ENCODE results near the gene DSCAML1. TPM values are rescaled to one million over a fixed set of nuclear protein-coding genes. Genes with fewer than 3 reads are reported as not detected.

DSCAML1 gene
- total and polyA plus RNA-seq, 7 donors: 0.04 to 0.52 (median 0.06) TPM

DNA sequence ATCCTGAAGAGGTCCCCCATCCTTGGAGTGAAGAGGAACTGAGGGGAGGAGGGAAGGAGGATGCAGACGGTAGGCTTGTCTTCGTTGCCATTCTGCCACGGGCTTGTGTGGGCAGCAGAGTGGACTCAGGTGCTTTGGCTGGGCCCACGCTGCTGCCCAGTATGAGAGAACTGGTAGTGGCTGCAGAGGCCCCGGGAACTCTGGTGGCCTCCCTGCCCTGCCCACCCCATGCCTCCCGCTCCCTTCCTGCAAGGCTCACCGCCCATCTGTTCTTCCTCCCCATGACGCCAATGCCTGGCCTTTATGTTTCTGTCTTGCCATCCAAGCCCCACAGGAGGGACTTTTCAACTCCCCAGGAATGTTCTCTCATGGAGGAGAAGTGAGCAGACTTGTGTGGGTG is 157.4 kb downstream of the DSCAML1 start:
- Histone ChIP-seq H3K27ac (no peak overlapping the region), H3K36me3 (ENCODE audit: insufficient read depth in 1 of 2, low read depth in 1 of 2) (no peaks in the 10 kb centered on the region), H3K27me3 (ENCODE audit: insufficient read depth in 3 of 3, low read length in 2 of 3) (peaks cover 0 to 16% (median 5%) of the 10 kb centered on the region in 3 donors), H3K9me3 (no peaks in the 10 kb centered on the region), H3K4me1 (no peaks in the 10 kb centered on the region), H3K4me3 (no peak overlapping the region)
- TF ChIP-seq, protein P1, sequence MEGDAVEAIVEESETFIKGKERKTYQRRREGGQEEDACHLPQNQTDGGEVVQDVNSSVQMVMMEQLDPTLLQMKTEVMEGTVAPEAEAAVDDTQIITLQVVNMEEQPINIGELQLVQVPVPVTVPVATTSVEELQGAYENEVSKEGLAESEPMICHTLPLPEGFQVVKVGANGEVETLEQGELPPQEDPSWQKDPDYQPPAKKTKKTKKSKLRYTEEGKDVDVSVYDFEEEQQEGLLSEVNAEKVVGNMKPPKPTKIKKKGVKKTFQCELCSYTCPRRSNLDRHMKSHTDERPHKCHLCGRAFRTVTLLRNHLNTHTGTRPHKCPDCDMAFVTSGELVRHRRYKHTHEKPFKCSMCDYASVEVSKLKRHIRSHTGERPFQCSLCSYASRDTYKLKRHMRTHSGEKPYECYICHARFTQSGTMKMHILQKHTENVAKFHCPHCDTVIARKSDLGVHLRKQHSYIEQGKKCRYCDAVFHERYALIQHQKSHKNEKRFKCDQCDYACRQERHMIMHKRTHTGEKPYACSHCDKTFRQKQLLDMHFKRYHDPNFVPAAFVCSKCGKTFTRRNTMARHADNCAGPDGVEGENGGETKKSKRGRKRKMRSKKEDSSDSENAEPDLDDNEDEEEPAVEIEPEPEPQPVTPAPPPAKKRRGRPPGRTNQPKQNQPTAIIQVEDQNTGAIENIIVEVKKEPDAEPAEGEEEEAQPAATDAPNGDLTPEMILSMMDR (IDR thresholded peaks at IDR 0.05): no peak
- intact Hi-C loops (cut with DNase I): no loop called here
- WGBS, 3 donors: 71 to 81% (median 77%) methylated on average over 7 to 8 of the region's 8 CpGs
- DNase-seq (no peak), ATAC-seq (no peak)

DNA sequence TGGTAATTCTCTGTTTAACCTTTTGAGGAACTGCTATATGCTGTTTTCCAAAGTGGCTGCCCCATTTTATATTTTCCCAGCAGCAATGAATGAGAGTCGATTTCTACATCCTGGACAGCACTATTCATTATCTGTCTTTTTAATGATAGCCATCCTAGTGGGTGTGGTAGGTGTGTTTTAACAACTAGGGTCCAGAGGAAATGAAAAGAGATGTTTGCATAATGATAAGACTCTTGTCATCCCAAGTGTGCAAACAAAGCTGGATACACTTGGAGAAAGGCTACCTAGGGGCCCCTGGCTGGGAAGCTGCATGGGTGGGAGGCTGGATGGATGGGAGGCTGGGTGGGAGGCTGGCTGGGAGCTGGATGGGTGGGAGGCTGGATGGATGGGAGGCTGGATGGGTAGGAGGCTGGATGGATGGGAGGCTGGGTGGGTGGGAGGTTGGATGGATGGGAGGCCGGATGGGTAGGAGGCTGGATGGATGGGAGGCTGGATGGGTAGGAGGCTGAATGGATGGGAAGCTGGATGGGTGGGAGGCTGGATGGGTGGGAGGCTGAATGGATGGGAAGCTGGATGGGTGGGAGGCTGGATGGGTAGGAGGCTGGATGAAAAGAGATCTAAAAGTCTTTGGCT is 158.0 kb downstream of the DSCAML1 start:
- Histone ChIP-seq H3K9me3 (no peaks in the 10 kb centered on the region), H3K27me3 (ENCODE audit: insufficient read depth in 3 of 3, low read length in 2 of 3) (peaks cover 0 to 11% (median 5%) of the 10 kb centered on the region in 3 donors), H3K4me3 (no peak overlapping the region), H3K36me3 (ENCODE audit: insufficient read depth in 1 of 2, low read depth in 1 of 2) (no peaks in the 10 kb centered on the region), H3K4me1 (no peaks in the 10 kb centered on the region), H3K27ac (no peak overlapping the region)
- ATAC-seq (no peak), DNase-seq (no peak)
- WGBS, 3 donors: 92 to 96% (median 94%) methylated on average over 2 of the region's 2 CpGs
- TF ChIP-seq, protein P1 (IDR thresholded peaks at IDR 0.05): no peak
- intact Hi-C loops (cut with DNase I): no loop called here

DNA sequence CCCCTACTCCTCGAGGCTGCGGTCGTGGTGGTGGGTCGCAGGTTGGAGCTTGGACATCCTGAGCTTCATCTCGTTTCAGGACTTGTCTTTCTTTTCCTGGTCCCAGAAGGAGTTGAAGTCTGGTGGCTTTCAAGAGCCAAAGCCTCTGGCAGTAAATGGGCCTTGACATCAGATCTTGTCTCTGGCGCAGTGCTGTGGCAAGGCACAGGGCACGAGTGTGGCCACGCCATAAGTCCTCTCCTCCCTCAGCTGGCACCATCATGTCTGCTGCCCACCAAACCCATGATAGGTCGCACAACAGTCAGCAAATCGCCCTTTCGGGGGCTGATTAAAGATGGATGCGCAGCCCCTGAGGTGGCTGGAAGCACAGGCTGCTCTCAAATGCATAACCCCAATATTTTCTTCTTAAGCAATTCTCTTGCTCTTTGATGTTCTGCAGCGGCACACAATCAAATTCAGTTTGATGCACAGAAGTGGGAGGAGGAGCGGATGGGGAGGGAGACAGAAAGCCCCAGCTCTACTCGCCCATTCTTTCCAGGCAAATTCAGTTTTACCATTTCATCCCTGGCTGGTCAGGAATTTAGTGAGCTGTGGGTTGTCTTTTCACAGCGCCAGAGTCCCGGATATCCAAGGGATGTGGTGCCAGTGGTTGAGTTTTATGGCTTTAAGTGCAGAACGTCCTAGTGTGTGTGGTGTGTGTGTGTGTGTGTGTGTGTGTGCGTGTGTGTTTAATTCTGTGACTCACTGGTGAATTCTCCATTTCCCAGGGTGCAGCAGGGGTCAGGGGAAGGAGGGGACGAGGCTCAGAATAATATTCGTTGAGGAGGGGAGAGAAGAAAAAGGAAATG is 162.0 kb downstream of the DSCAML1 start:
- TF ChIP-seq, protein P1 (IDR thresholded peaks at IDR 0.05): no peak
- DNase-seq (no peak), ATAC-seq (no peak)
- Histone ChIP-seq H3K4me1 (no peaks in the 10 kb centered on the region), H3K4me3 (no peak overlapping the region), H3K27ac (no peak overlapping the region), H3K9me3 (no peaks in the 10 kb centered on the region), H3K27me3 (ENCODE audit: insufficient read depth in 3 of 3, low read length in 2 of 3) (peaks cover 0 to 5% (median 3%) of the 10 kb centered on the region in 3 donors), H3K36me3 (ENCODE audit: insufficient read depth in 1 of 2, low read depth in 1 of 2) (no peaks in the 10 kb centered on the region)
- 63 to 68% (median 64%) methylated on average over 21 of the region's 21 CpGs for WGBS, 3 donors
- intact Hi-C loops (cut with DNase I): no loop called here

DNA sequence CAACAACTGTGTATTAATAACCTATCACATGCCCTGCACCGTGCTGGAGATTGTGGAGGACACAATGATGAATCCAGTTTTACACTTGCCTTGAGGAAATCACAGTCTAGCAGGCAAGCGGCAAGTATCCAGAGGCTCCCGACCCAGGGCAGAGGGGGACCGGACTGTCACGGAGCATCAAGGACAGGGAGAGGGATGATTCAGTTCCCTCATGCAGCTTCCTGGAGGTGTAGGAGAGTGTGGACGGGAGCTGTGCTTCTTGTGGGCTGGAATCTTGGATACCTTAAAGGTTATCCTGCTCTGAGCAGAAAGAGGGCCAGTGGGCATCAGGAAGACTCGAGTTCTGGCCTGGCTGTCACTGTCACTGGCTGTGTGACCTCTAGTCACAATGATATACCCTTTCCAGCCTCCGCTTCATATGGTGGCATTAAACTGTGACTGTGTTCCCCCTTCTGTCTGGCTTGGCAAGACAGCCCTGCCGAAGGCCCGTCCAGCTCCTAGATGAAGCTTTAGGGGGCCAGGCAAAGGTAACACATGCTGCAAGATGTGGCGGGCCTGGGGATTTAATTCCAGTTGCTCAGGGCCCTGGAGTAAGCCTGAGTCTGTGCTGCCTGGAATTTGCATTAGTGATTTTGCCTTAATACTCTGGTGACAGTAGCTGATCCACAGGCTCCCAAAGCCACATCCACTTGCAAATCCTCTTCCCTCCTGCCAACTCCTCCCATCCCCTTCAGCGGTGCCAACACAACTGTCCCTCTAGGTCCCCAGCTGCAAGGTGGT is 162.8 kb downstream of the DSCAML1 start:
- TF ChIP-seq, protein P1 (IDR thresholded peaks at IDR 0.05): no peak
- Histone ChIP-seq H3K4me3 (no peak overlapping the region), H3K36me3 (ENCODE audit: insufficient read depth in 1 of 2, low read depth in 1 of 2) (no peaks in the 10 kb centered on the region), H3K27me3 (ENCODE audit: insufficient read depth in 3 of 3, low read length in 2 of 3) (peaks cover 0 to 5% (median 3%) of the 10 kb centered on the region in 3 donors), H3K9me3 (no peaks in the 10 kb centered on the region), H3K27ac (no peak overlapping the region), H3K4me1 (no peaks in the 10 kb centered on the region)
- 85 to 88% (median 85%) methylated on average over 12 of the region's 12 CpGs for WGBS, 3 donors
- DNase-seq (no peak), ATAC-seq (no peak)
- intact Hi-C loops (cut with DNase I): no loop called here

All from psoas muscle (tissue), 8 donors.